ENCODE results near the gene PCDHGA2. TPM values are rescaled to one million over a fixed set of nuclear protein-coding genes. Genes with fewer than 3 reads are reported as not detected.
"Not testable (repeated sequence)": the region's sequence is repeated elsewhere in the genome, so short reads cannot be mapped to it uniquely, and the experiment has no call there.

PCDHGA2 gene
- total RNA-seq, 1 donor from 2014 or later, result 6.1 TPM

- Histone ChIP-seq H3K27me3 (no peaks in the 10 kb centered on the region), H3K27ac (no peak within 1 kb of the TSS), H3K9me3 (peaks cover 26% of the 10 kb centered on the region), H3K4me3 (peak within 1 kb of the TSS; percentile 7 to 22), H3K4me1 (no peaks in the 10 kb centered on the region), H3K36me3 (no peaks in the 10 kb centered on the region)
- no peak for DNase-seq (ENCODE audit: extremely low spot score in 2 of 2)
- intact Hi-C loops (cut with DNase I), result no loop called here
- TF ChIP-seq POLR2A (IDR thresholded peaks at IDR 0.05) (no peak), CTCF (IDR thresholded peaks at IDR 0.05) (no peak), POLR2AphosphoS5 (IDR thresholded peaks at IDR 0.05; ENCODE audit: insufficient read depth in 1 of 2, low read depth in 1 of 2) (no peak)
Observed at GRCh38 chr5:141343242-141343952, 4.8 kb downstream of the PCDHGA2 start, which contains the start of gene PCDHGA3. TSS of gene PCDHGA3 (plus strand) at chr5:141343829. CDS start at chr5:141344034, 205 bp downstream.

GRCh38 chr5:141343953-141344463 lies 5.4 kb downstream of the PCDHGA2 start:
- no peaks in the 10 kb centered on the region for H3K4me1 ChIP-seq
- intact Hi-C loops (cut with DNase I), result no loop called here
- DNase-seq (ENCODE audit: extremely low spot score in 2 of 2), result no peak
- peaks cover 26% of the 10 kb centered on the region for H3K9me3 ChIP-seq
- no peaks in the 10 kb centered on the region for H3K36me3 ChIP-seq
- no peak overlapping the region for H3K27ac ChIP-seq
- H3K4me3 ChIP-seq, result peak overlapping the region; percentile 7 to 22
- TF ChIP-seq POLR2A (IDR thresholded peaks at IDR 0.05), result no peak
- TF ChIP-seq CTCF (IDR thresholded peaks at IDR 0.05), result no peak
- no peak for TF ChIP-seq POLR2AphosphoS5 (IDR thresholded peaks at IDR 0.05; ENCODE audit: insufficient read depth in 1 of 2, low read depth in 1 of 2)
- no peaks in the 10 kb centered on the region for H3K27me3 ChIP-seq

- H3K27me3 ChIP-seq, result no peaks in the 10 kb centered on the region
- intact Hi-C loops (cut with DNase I), result no loop called here
- H3K36me3 ChIP-seq, result no peaks in the 10 kb centered on the region
- H3K4me1 ChIP-seq, result no peaks in the 10 kb centered on the region
- DNase-seq (ENCODE audit: extremely low spot score in 2 of 2), result no peak
- no peak overlapping the region for H3K4me3 ChIP-seq
- TF ChIP-seq CTCF (IDR thresholded peaks at IDR 0.05), result no peak
- TF ChIP-seq POLR2AphosphoS5 (IDR thresholded peaks at IDR 0.05; ENCODE audit: insufficient read depth in 1 of 2, low read depth in 1 of 2), result no peak
- no peak for TF ChIP-seq POLR2A (IDR thresholded peaks at IDR 0.05)
- H3K27ac ChIP-seq, result no peak overlapping the region
- H3K9me3 ChIP-seq, result peaks cover 17% of the 10 kb centered on the region
Observed at GRCh38 chr5:141345327-141345726, 6.8 kb downstream of the PCDHGA2 start.

GRCh38 chr5:141346017-141346416 lies 7.5 kb downstream of the PCDHGA2 start:
- H3K4me1 ChIP-seq; H3K27me3 ChIP-seq; DNase-seq (ENCODE audit: extremely low spot score in 2 of 2); intact Hi-C loops (cut with DNase I); H3K4me3 ChIP-seq; H3K27ac ChIP-seq; H3K36me3 ChIP-seq: not testable (repeated sequence)
- H3K9me3 ChIP-seq, result peaks cover 22% of the 10 kb centered on the region

GRCh38 chr5:141349917-141350619 lies 11.5 kb downstream of the PCDHGA2 start, which contains the start of gene PCDHGB1:
TSS of gene PCDHGB1 (plus strand) at chr5:141350099. CDS start at chr5:141350261, 162 bp downstream.
- Histone ChIP-seq H3K4me1 (no peaks in the 10 kb centered on the region), H3K9me3 (peaks cover 21% of the 10 kb centered on the region), H3K27ac (no peak within 1 kb of the TSS), H3K27me3 (no peaks in the 10 kb centered on the region), H3K4me3 (no peak within 1 kb of the TSS), H3K36me3 (no peaks in the 10 kb centered on the region)
- TF ChIP-seq CTCF (IDR thresholded peaks at IDR 0.05) (no peak), POLR2A (IDR thresholded peaks at IDR 0.05) (no peak), POLR2AphosphoS5 (IDR thresholded peaks at IDR 0.05; ENCODE audit: insufficient read depth in 1 of 2, low read depth in 1 of 2) (no peak)
- intact Hi-C loops (cut with DNase I), result no loop called here
- no peak for DNase-seq (ENCODE audit: extremely low spot score in 2 of 2)
